GM21717 (cell line): ENCODE measurements around the gene BNIP2.
"Not testable (repeated sequence)": the region's sequence is repeated elsewhere in the genome, so short reads cannot be mapped to it uniquely, and the experiment has no call there.

Experiments
- ATAC-seq: cut with Tn5 transposase; IDR thresholded peaks from one replicate; pipeline ENCODE4 v1.9.1; 2021; ENCODE audit warnings: mild to moderate bottlenecking, moderate library complexity; ENCODE audit not compliant: unreplicated experiment

The BNIP2 gene

GRCh38 chr15:59689626-59690236 lies 611 bp upstream of the BNIP2 start:
- peak; percentile 19 for ATAC-seq

- no peak for ATAC-seq
These were observed 718 bp downstream of the BNIP2 start for GRCh38 chr15:59688423-59688781.

GRCh38 chr15:59687836-59688235 lies 1.3 kb downstream of the BNIP2 start:
- no peak for ATAC-seq

GRCh38 chr15:59686389-59686788 lies 2.7 kb downstream of the BNIP2 start:
- ATAC-seq: no peak

GRCh38 chr15:59685737-59686297 lies 3.3 kb downstream of the BNIP2 start:
- ATAC-seq: no peak

GRCh38 chr15:59680870-59681269 lies 8.2 kb downstream of the BNIP2 start:
- no peak for ATAC-seq

GRCh38 chr15:59680346-59680745 lies 8.8 kb downstream of the BNIP2 start:
- no peak for ATAC-seq

GRCh38 chr15:59678620-59679019 lies 10.5 kb downstream of the BNIP2 start:
- ATAC-seq: no peak

- ATAC-seq: no peak
These were observed 10.9 kb downstream of the BNIP2 start for GRCh38 chr15:59678172-59678571.

- no peak for ATAC-seq
These were observed 12.6 kb downstream of the BNIP2 start for GRCh38 chr15:59676565-59676964.

GRCh38 chr15:59674361-59674877 lies 14.7 kb downstream of the BNIP2 start:
- ATAC-seq: no peak

- ATAC-seq: no peak
These were observed 20.6 kb downstream of the BNIP2 start for GRCh38 chr15:59668556-59668955.

- no peak for ATAC-seq
These were observed 26.9 kb downstream of the BNIP2 start for GRCh38 chr15:59662260-59662659.

- no peak for ATAC-seq
These were observed 29.8 kb downstream of the BNIP2 start for GRCh38 chr15:59659366-59659765.

GRCh38 chr15:59657635-59658125 lies 31.4 kb downstream of the BNIP2 start:
- no peak for ATAC-seq

GRCh38 chr15:59656897-59657634 lies 32.1 kb downstream of the BNIP2 start, which contains the start of gene GTF2A2:
Gene GTF2A2 (minus strand): TSS chr15:59657515. CDS start chr15:59652277, 5,238 bp downstream.
- peak; percentile 95 for ATAC-seq

GRCh38 chr15:59654046-59654445 lies 35.1 kb downstream of the BNIP2 start:
- no peak for ATAC-seq

- no peak for ATAC-seq
These were observed 39.5 kb downstream of the BNIP2 start for GRCh38 chr15:59649603-59650002.

GRCh38 chr15:59647085-59647484 lies 42.0 kb downstream of the BNIP2 start:
- no peak for ATAC-seq

GRCh38 chr15:59646277-59646676 lies 42.8 kb downstream of the BNIP2 start:
- no peak for ATAC-seq

- not testable (repeated sequence) for ATAC-seq
These were observed 43.3 kb downstream of the BNIP2 start for GRCh38 chr15:59645812-59646211.

- ATAC-seq: no peak
These were observed 44.4 kb downstream of the BNIP2 start for GRCh38 chr15:59644756-59645155.
